OCI-LY3 (cell line): ENCODE data around the gene TRIM40.

Source experiments
- CTCF ChIP-seq: fragments of 200-600, 300-600 bp; sonication (generic); IDR thresholded peaks from 2 replicates; pipeline ENCODE4 v1.5.1; 2014; ENCODE audit warnings: antibody characterized with exemption, low read length, low read depth
- EZH2phosphoT487 ChIP-seq: fragments of 200-600 bp; shearing (Covaris generic); IDR thresholded peaks from 2 replicates; pipeline ENCODE4 v1.6.1; 2018; ENCODE audit warnings: antibody characterized with exemption, mixed run types, low read depth

- TF ChIP-seq CTCF (no peak), EZH2phosphoT487 (no peak)
Observed at GRCh38 chr6:30184417-30185031, 48.6 kb downstream of the TRIM40 start.
